LNCaP clone FGC (cell line): ENCODE measurements around the gene CCDC188.

Source experiments
- DNase-seq: peaks from one replicate; pipeline ENCODE4 v3.0.0-alpha.2; 2011; ENCODE audit warnings: low read depth
- H3K4me3 ChIP-seq: 2 replicates; pipeline ENCODE4 v1.5.1; 2011; ENCODE audit warnings: mild to moderate bottlenecking, low read depth, low read length, control low read depth
- CTCF ChIP-seq: IDR thresholded peaks from 2 replicates; pipeline ENCODE4 v1.5.1; 2012; ENCODE audit warnings: mild to moderate bottlenecking; ENCODE audit not compliant: control insufficient read depth, insufficient read depth; ENCODE audit errors: extremely low read depth

The CCDC188 gene

GRCh38 chr22:20154602-20155187 lies 3.8 kb upstream of the CCDC188 start:
- no peak for DNase-seq
- no peak for TF ChIP-seq CTCF
- H3K4me3 ChIP-seq, result no peak overlapping the region

GRCh38 chr22:20153945-20154344 lies 3.1 kb upstream of the CCDC188 start:
- no peak overlapping the region for H3K4me3 ChIP-seq
- TF ChIP-seq CTCF, result 0 out of 2 replicates have a peak, but pooled peaks have one; percentile 13
- no peak for DNase-seq

GRCh38 chr22:20152464-20152890 lies 1.6 kb upstream of the CCDC188 start:
- no peak for DNase-seq
- H3K4me3 ChIP-seq, result no peak overlapping the region
- TF ChIP-seq CTCF, result no peak

GRCh38 chr22:20151276-20151588 lies 377 bp upstream of the CCDC188 start:
- no peak for DNase-seq
- H3K4me3 ChIP-seq, result no peak overlapping the region
- no peak for TF ChIP-seq CTCF

GRCh38 chr22:20149257-20150250 lies 1.3 kb downstream of the CCDC188 start:
- no peak for TF ChIP-seq CTCF
- H3K4me3 ChIP-seq, result no peak overlapping the region
- DNase-seq, result no peak

GRCh38 chr22:20148414-20148813 lies 2.4 kb downstream of the CCDC188 start:
- no peak overlapping the region for H3K4me3 ChIP-seq
- TF ChIP-seq CTCF, result no peak
- no peak for DNase-seq
